Measurements from ENCODE around the gene C1QL4. TPM values are rescaled to one million over a fixed set of nuclear protein-coding genes. Genes with fewer than 3 reads are reported as not detected.
"Not testable (repeated sequence)": the region's sequence is repeated elsewhere in the genome, so short reads cannot be mapped to it uniquely, and the experiment has no call there.

C1QL4 gene
- not detected for total RNA-seq
- long read RNA-seq, result 0 reads

- intact Hi-C loops (cut with DNase I, micrococcal nuclease), result loop anchor here in 1 of 2 donors (5.0 kb wide), 1 partner anchor 50 kb away; no protein-coding TSS in a partner anchor
- ATAC-seq, result peak; percentile 79
Observed at GRCh38 chr12:49336645-49337584, at the start of gene C1QL4. Gene C1QL4, minus strand, starts transcription at chr12:49337188. Its CDS starts 711 bp downstream, at chr12:49336477.

GRCh38 chr12:49380184-49380583 lies 43.2 kb upstream of the C1QL4 start:
- intact Hi-C loops (cut with DNase I, micrococcal nuclease); DNase-seq; ATAC-seq: not testable (repeated sequence)

More at GRCh38 chr12:49336645-49337584, at the start of gene C1QL4:
- peak; percentile 69 to 88 for DNase-seq

GRCh38 chr12:49377386-49377785 lies 40.4 kb upstream of the C1QL4 start:
- ATAC-seq (no peak), DNase-seq (no peak)
- intact Hi-C loops (cut with DNase I, micrococcal nuclease), result no loop called here

GRCh38 chr12:49375406-49375805 lies 38.4 kb upstream of the C1QL4 start:
- no peak for DNase-seq
- ATAC-seq, result no peak
- intact Hi-C loops (cut with DNase I, micrococcal nuclease), result no loop called here

GRCh38 chr12:49370539-49370938 lies 33.6 kb upstream of the C1QL4 start:
- intact Hi-C loops (cut with DNase I, micrococcal nuclease), result no loop called here
- DNase-seq (no peak), ATAC-seq (no peak)

DNA sequence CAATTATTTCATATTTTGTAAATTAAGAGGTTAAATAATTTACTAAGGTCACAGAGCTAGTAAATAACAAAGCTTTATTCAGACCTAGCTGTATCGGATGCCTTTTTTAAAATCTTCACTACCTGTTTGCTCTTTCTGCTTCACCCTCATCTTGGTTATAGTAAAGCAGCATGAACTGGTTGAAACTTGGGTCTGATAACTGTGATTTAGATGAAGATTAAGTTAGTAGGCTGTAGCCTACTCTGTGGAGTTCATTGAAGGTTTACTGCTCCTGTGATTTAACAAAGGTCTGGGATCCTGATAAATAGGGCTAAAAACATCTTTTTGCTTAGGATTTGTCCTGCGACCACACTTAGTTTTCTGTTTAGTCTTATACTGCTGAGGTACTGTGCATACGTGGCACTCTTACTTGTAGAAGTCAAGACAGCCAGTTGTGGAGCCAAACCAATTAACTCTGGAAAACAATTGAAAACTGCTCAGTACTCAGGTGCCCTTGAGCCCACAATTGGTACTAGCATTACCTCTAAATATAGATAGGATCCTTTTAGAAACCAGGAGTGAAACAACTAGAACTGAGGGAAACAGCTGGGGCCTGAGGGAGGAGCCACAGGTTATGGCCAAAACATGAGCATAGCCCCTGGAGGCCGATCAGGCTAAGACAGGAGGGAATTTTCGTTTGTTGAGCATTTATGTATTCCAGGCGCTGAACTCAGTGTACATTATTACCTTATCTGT lies 32.6 kb upstream of the C1QL4 start:
- no peak for ATAC-seq
- DNase-seq, result peak in 1 of 2 donors; percentile 51
- intact Hi-C loops (cut with DNase I, micrococcal nuclease), result no loop called here

DNA sequence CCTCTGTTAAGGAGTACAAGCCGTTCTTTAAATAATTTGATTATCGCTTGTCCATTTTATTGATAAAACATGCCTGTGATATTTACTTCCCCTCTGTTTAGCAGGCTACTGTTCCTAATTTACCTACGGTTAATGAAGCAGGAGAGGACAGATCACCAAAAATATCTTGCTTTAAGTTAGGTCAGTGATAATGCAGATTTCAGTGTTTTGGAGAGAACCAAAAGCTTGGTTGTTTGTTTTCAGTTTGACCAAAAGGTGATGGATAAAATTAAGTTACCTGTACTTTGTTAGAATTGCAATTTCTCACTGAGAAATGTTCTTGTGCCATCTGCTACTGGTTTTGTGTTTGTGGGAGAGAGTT lies 31.2 kb upstream of the C1QL4 start:
- DNase-seq, result no peak
- intact Hi-C loops (cut with DNase I, micrococcal nuclease), result no loop called here
- ATAC-seq, result no peak

- intact Hi-C loops (cut with DNase I, micrococcal nuclease), result no loop called here
- ATAC-seq (peak; percentile 13), DNase-seq (peak in 1 of 2 donors; percentile 97)
Observed at GRCh38 chr12:49367381-49368239, 30.6 kb upstream of the C1QL4 start, which contains the start of gene SPATS2. Gene SPATS2, plus strand, starts transcription at chr12:49367462. Its CDS starts 93,551 bp downstream, at chr12:49461013.

GRCh38 chr12:49366652-49367380 lies 29.8 kb upstream of the C1QL4 start:
- intact Hi-C loops (cut with DNase I, micrococcal nuclease), result no loop called here
- ATAC-seq (peak; percentile 90), DNase-seq (peak; percentile 91 to 94)

- intact Hi-C loops (cut with DNase I, micrococcal nuclease), result no loop called here
- ATAC-seq (peak; percentile 38), DNase-seq (peak in 1 of 2 donors; percentile 26)
Observed at GRCh38 chr12:49366096-49366651, 29.2 kb upstream of the C1QL4 start.

DNA sequence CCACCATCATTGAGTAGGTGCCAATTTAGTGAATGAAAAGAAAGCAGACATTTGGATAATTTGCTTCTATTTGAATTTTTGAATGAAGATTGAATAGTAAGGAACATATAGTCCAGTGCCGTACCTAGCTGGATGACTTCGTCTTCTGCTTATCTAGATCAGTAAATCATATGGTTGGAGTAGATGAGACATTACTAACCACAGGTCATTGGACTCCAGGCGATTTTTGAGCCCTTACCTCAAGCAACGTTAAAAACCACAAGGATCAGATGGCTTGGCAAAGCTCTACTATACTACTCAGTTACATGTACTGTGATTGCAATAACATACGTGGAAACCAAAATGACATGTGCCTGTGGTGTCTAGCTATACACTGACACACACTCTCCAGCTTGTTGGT lies 28.6 kb upstream of the C1QL4 start:
- ATAC-seq (no peak), DNase-seq (no peak)
- intact Hi-C loops (cut with DNase I, micrococcal nuclease), result no loop called here

GRCh38 chr12:49364989-49365388 lies 28.0 kb upstream of the C1QL4 start:
- intact Hi-C loops (cut with DNase I, micrococcal nuclease), result loop anchor here in 1 of 2 donors (5.0 kb wide), 1 partner anchor 152 kb away; no protein-coding TSS in a partner anchor
- DNase-seq, result no peak
- no peak for ATAC-seq

DNA sequence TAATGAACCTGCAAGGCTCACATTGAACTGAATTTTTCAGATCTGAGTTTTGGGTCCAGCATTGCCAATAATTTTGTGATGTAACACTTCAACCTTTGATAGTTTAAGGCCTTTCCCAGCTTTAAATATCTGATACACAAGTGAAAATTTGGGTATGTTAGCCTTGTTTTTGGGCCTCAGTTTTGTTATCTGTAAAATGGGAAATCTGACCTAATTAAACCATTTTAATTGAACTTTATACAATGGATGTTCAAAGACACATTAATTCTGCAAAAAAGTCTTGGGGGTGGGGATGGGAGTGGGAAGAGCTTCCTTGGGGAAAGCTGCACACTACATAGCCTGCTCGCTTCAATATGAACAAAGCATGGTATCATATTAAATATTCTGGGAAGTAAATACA lies 25.1 kb upstream of the C1QL4 start:
- ATAC-seq (no peak), DNase-seq (no peak)
- intact Hi-C loops (cut with DNase I, micrococcal nuclease), result loop anchor here in 1 of 2 donors (5.0 kb wide), 1 partner anchor 155 kb away; no protein-coding TSS in a partner anchor

GRCh38 chr12:49359671-49360070 lies 22.7 kb upstream of the C1QL4 start:
- ATAC-seq (no peak), DNase-seq (no peak)
- intact Hi-C loops (cut with DNase I, micrococcal nuclease), result loop anchor here in 1 of 2 donors (5.0 kb wide), 1 partner anchor 158 kb away; no protein-coding TSS in a partner anchor

GRCh38 chr12:49358483-49359141 lies 21.6 kb upstream of the C1QL4 start:
- ATAC-seq (peak; percentile 80), DNase-seq (peak in 1 of 2 donors; percentile 53)
- intact Hi-C loops (cut with DNase I, micrococcal nuclease), result loop anchor here in 1 of 2 donors (1.0 kb wide), 1 partner anchor 156 kb away; no protein-coding TSS in a partner anchor

DNA sequence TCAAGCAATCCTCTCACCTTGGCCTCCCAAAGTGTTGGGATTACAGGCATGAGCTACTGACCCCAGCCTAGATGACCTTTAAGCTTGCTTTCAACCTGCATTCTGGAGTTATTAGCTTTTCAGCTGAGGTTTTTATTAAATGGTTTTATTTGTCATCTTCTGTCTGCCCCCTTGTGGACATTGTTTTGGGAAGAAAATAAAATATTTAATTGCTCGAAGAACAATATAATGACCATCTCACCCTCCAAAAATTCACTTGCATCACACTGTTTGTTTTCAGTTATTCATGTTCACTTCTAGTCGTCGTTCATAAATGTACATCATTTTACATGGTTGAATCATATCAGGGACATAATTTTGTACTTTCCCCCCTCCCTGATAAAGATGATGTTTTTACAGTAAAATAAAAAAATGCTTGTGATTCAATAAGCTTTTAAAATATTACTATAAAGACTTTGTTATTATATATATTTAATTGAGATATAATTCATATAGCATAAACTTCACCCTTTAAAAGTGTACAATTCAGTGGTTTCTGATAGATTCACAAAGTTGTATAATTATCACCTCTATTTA lies 20.2 kb upstream of the C1QL4 start:
- ATAC-seq, result no peak
- intact Hi-C loops (cut with DNase I, micrococcal nuclease), result no loop called here
- no peak for DNase-seq

DNA sequence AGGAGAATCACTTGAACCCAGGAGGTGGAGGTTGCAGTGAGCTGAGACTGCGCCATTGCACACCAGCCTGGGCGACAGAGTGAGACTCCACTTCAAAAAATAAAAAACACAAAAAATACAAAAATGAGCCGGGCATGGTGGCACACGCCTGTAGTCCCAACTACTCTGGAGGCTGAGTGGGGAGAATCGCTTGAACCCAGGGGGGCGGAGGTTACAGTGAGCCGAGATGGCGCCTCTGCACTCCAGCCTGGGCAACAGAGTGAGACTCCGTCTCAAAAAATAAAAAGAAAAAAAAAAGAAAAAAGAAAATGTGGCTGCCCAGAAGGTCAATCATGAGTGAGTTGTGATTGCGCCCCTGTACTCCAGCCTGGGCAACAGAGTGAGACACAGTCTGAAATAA lies 18.9 kb upstream of the C1QL4 start:
- ATAC-seq (no peak), DNase-seq (no peak)
- intact Hi-C loops (cut with DNase I, micrococcal nuclease), result no loop called here

Data from left colon (tissue), 2 donors.